ENCODE data around the gene CD53.

GRCh38 chr1:110859062-110859461 lies 13.9 kb upstream of the CD53 start:
- TF ChIP-seq CTCF (IDR thresholded peaks at IDR 0.05) = no peak
- TF ChIP-seq POLR2AphosphoS5 (IDR thresholded peaks at IDR 0.05) = no peak
- TF ChIP-seq POLR2A (IDR thresholded peaks at IDR 0.05) = no peak
